ENCODE results near the gene FURIN.
A peak's percentile ranks its signal among the peaks of the same experiment; 100 is the strongest.

The FURIN gene

GRCh38 chr15:90836296-90836871 is 32.0 kb upstream of the FURIN start:
- Mint-ChIP-seq H3K4me1 (no peaks in the 10 kb centered on the region), H3K27me3 (ENCODE audit: low read depth) (peaks cover 4% of the 10 kb centered on the region), H3K9me3 (no peaks in the 10 kb centered on the region), H3K4me3 (no peak overlapping the region), H3K27ac (no peak overlapping the region), H3K36me3 (ENCODE audit: low read depth) (no peaks in the 10 kb centered on the region)
- no peak for TF ChIP-seq CTCF (IDR thresholded peaks at IDR 0.05; ENCODE audit: unreplicated experiment in 3 of 3)

GRCh38 chr15:90837094-90837493 is 31.3 kb upstream of the FURIN start:
- Mint-ChIP-seq H3K4me1 (no peaks in the 10 kb centered on the region), H3K27me3 (ENCODE audit: low read depth) (peaks cover 7% of the 10 kb centered on the region), H3K36me3 (ENCODE audit: low read depth) (no peaks in the 10 kb centered on the region), H3K27ac (no peak overlapping the region), H3K9me3 (no peaks in the 10 kb centered on the region), H3K4me3 (no peak overlapping the region)
- no peak for TF ChIP-seq CTCF (IDR thresholded peaks at IDR 0.05; ENCODE audit: unreplicated experiment in 3 of 3)

GRCh38 chr15:90838139-90838538 is 30.2 kb upstream of the FURIN start:
- no peak for TF ChIP-seq CTCF (IDR thresholded peaks at IDR 0.05; ENCODE audit: unreplicated experiment in 3 of 3)
- H3K4me1 Mint-ChIP-seq = no peaks in the 10 kb centered on the region
- no peaks in the 10 kb centered on the region for H3K36me3 Mint-ChIP-seq (ENCODE audit: low read depth)
- no peak overlapping the region for H3K4me3 Mint-ChIP-seq
- H3K9me3 Mint-ChIP-seq = no peaks in the 10 kb centered on the region
- H3K27ac Mint-ChIP-seq = no peak overlapping the region
- peaks cover 7% of the 10 kb centered on the region for H3K27me3 Mint-ChIP-seq (ENCODE audit: low read depth)

- TF ChIP-seq CTCF (IDR thresholded peaks at IDR 0.05; ENCODE audit: unreplicated experiment in 3 of 3) = no peak
- Mint-ChIP-seq H3K9me3 (no peaks in the 10 kb centered on the region), H3K36me3 (ENCODE audit: low read depth) (no peaks in the 10 kb centered on the region), H3K4me1 (no peaks in the 10 kb centered on the region), H3K27me3 (ENCODE audit: low read depth) (peaks cover 7% of the 10 kb centered on the region), H3K4me3 (no peak overlapping the region), H3K27ac (no peak overlapping the region)
These were observed 29.8 kb upstream of the FURIN start for GRCh38 chr15:90838544-90838943.

- Mint-ChIP-seq H3K4me3 (no peak overlapping the region), H3K27me3 (ENCODE audit: low read depth) (peaks cover 7% of the 10 kb centered on the region), H3K27ac (peak overlapping the region in 1 of 3 experiments; percentile 21), H3K9me3 (no peaks in the 10 kb centered on the region), H3K4me1 (no peaks in the 10 kb centered on the region), H3K36me3 (ENCODE audit: low read depth) (no peaks in the 10 kb centered on the region)
- TF ChIP-seq CTCF (IDR thresholded peaks at IDR 0.05; ENCODE audit: unreplicated experiment in 3 of 3) = no peak
These were observed 29.0 kb upstream of the FURIN start for GRCh38 chr15:90839187-90840071.

Measured in nephron (organoid).